ENCODE data around the gene MVK.

The MVK gene

DNA sequence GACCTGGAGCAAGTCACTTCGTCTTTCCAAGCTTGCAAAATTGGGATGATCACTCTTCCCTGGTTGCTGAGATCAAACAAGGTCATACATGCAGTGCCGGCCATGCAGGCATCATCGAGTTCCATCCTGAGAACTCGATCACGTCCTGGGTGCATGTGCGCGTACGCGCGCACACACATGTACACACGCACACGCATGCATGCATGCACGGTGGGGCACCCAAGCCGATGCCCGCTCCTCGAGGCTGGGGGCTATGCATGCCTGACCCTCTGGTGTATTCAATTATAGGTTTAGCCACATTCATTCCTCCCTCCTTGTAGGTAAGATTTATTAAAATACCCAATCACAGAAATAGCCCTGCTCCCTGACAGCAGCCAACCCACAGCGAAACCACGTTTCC, 26.3 kb upstream of the MVK start:
- DNase-seq = no peak

- no peak for DNase-seq
These were observed 25.3 kb upstream of the MVK start for GRCh38 chr12:109548258-109548657.

- DNase-seq = no peak
These were observed 23.9 kb upstream of the MVK start for GRCh38 chr12:109549613-109550270.

- no peak for DNase-seq
These were observed 23.3 kb upstream of the MVK start for GRCh38 chr12:109550281-109550680.

DNA sequence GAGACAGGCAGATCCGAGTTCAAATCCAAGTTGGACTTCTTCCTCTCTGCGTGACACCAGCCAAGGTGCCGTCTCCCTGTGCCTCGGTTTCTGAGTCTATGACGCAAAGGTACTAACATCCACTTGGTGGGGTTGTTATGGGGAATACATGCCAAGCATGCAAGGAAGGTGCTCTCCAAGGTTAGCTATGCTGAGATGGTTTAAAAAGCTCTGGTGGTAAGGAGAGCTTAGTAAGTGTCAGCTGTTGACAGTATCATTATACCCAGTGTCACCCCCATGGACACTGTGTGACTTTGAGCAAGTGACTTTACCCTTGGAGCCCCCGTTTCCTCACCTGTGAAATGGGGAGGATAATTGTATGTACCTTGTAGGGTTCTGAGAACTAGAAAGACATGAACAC, 22.5 kb upstream of the MVK start:
- no peak for DNase-seq

- no peak for DNase-seq
These were observed 20.6 kb upstream of the MVK start for GRCh38 chr12:109552971-109553370.

DNA sequence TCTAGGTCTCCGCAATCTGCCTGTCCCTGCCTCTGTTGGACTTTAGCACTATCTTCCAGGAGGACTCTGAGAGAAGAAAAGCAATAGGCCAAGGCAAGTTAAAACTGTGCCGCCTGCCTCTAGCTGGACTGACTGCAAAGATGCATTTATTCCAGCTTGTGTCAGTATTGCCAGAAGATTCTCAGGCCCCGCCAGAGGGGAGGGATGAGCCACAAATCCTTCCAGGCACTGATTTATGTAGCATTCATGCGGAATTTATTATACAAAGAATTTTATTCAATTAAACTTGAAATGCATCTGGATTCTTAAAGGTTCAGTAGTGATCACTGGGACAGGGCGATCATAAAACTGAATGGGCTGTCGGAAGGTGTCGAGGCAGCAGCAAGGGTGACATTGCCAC, 20.1 kb upstream of the MVK start:
- no peak for DNase-seq

GRCh38 chr12:109553906-109554500, 19.6 kb upstream of the MVK start:
- DNase-seq = no peak

DNA sequence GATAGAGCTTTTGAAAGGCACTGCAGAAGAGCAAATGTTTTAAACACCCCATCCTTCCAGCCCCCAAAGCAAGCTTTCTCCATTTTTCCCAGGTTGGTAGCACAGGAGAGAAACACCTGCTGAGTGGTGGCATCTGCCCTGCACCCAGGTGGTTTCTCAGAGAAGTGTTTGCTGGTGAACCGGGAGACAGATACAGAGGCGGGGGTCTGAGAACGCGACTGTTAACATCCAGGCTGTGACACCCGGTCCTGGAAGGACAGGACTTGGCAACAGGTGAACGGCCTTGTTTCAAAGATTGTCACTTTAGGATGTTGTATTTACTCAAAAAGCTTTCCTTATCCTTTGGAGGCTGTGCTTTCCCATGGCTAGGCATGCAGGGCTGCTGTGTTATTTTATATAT, 18.8 kb upstream of the MVK start:
- DNase-seq = no peak

GRCh38 chr12:109555431-109556315, 17.9 kb upstream of the MVK start:
- DNase-seq = no peak

DNA sequence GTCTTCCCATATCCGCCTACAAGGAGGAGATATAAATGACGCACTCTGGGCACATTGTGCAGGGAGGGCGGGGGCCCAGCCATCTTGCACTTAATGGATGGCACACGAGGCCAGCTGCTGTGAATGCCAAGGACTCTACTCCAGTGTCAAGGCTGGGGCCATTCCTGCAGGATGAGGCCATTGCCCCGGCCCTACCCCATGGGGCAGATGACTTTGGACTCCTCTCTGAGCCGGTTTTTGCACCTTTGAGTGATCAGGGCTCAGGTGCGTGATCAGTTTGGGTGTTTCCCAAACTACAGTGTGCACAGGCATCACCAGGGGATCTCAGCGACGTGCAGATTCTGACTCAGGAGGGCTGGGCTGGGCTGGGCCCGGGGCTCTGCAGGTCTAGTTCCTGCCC, 16.4 kb upstream of the MVK start:
- no peak for DNase-seq

DNA sequence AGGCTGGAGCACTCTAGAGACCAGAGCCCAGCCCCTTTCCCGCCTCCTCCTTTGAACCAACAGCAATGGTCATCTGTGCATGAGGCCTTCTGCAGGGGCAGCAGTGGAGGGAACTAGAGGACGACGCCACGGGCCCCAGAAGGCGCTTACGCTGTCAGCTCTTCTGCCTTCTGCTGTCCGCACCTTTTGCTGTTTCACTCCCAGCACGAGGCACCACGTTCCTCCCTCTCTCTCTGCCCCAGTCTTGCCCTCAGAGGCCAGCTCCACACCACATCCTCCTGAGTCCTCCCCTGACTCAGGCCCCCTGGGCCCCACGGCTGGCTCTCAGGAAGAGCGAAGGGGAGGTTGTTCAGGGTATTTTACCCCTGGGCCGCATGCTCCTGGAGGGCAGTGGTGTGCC, 15.8 kb upstream of the MVK start:
- no peak for DNase-seq

- no peak for DNase-seq
These were observed 15.0 kb upstream of the MVK start for GRCh38 chr12:109558374-109559199.

DNA sequence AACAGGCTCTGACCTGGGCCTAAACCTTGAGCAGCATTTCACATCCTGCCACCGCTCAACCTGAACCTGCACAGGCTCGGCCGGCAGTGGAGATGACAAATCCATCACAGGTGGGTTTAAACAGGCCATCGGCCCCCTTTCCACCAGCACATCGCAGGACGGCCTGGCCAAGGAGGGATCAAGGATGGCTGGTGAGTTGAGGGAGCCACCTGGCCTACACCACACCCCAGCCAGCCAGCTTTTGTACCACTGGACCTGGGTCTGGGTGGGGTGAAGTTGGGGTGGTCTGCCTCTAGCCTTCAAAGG, 14.4 kb upstream of the MVK start:
- DNase-seq = no peak

- DNase-seq = no peak
These were observed 14.0 kb upstream of the MVK start for GRCh38 chr12:109559601-109560000.

GRCh38 chr12:109560867-109561710, 12.5 kb upstream of the MVK start:
- DNase-seq = no peak

DNA sequence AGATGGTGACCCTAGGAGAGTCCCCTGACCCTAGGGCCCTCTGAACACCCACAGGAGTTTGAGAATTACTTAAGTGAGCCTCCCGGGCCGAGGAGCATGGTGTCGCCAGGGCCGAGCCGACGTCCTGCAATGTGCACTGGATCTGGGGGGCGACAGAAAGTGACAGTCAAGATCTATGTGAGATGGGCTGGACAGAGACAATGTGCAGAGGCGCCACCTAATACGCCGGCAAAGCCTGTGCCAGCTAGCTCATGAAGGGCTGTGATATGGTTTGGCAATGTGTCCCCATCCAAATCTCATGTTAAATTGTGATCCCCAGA, 11.9 kb upstream of the MVK start:
- no peak for DNase-seq

- DNase-seq = no peak
These were observed 10.7 kb upstream of the MVK start for GRCh38 chr12:109562871-109563270.

DNA sequence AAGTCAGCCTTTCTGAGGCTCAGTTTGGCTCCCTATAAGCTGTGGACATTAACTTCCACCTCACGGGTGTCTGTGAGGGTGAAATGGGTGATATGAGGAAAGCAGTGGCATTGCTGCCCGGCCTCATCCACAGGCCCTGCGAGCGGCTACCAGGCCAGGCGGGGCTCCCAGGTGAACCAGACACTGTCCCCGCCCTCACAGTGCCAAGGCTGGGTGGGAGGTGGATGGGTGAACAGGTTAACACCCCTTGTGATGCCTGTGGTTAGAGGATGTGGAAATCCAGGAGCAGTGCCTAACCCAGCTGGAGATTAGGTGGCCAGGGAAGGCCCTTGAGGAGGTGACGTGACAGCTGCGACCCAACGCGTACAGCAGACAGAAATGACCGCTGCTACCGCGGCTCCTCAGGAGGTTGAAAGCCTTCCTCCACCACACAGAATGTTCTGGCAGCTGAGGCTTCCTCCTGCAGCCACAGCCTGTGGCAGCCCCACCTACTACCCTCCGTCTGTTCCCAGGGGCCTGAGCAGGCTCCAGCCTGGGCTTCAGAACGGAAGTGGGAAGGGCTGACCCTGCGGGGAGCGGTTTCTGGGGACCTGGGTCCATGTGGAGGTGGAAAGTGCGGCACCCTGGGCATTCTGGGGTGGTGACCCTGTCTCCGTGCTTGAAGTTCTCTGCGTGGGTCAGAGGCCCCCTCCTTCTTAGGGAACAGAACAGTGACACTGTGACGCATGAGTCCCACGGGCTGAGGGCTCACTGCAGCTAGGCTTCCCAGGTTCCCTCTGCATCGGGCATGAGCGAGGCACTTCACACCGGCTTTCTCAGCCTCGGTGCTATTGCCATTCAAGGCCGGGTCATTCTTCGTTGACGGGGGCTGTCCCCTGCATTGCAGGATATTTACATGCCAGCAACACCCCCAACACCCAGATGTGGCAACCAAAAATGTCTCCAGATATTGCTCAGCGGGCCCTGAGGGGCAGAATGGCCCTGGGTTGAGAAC, 10.0 kb upstream of the MVK start:
- no peak for DNase-seq

GRCh38 chr12:109566424-109566823, 7.2 kb upstream of the MVK start:
- DNase-seq = no peak

DNA sequence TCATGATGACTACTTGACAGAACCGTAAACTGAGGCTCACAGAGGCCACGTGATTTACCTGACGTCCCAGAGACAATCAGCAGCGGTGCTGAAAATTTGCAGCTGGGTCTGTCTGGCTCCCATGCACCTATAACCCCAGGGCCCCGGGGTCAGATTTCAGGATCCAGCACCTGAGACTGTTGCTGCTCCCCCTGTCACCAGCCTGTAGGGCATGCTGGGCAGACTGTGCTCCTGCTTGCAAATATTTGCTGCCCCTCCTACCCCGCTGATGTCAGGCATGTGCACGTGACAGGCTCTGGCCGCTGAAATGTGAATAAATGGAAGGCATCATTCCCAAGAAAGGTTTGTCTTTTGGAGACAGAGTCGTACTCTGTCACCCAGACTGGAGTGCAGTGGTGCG, 6.3 kb upstream of the MVK start:
- DNase-seq = no peak

Data from islet precursor cell (in vitro differentiated cells).